CD4-positive, alpha-beta T cell treated with Interleukin-2 at 100 ng/mL for 4 hours (primary cell): ENCODE results near the gene GLRX5.

Experiments
- DNase-seq: peaks from one replicate; pipeline ENCODE4 v3.0.0-alpha.2; 2020; ENCODE audit warnings: low spot score

The GLRX5 gene

DNA sequence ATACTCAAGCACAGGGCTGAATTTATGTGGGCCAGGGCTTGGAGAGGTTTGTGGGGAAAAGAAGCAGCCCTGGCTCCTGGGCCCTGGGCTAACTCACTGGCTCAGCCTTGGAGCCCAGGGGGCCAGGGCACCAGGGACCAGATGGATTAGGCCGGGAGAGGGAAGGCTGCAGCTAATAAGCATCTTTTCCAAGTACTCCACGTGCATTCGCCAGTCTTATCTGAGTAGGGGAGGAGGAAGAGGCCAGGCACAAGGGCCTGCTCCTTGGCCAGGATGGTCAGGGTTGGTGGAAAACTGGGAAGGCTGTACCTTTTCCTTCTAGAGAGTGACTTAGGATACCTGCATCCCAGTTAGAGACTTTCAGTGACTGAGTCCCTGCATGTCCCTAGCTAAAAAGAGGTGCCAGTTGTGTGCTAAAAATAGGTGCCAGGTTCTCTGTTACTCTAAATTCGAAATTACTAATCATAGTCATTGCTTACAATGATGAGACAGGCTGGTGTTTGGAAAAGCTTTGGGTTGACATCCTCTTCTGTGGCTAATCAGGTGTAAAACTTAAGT, 1.3 kb downstream of the GLRX5 start:
- DNase-seq, result no peak

DNA sequence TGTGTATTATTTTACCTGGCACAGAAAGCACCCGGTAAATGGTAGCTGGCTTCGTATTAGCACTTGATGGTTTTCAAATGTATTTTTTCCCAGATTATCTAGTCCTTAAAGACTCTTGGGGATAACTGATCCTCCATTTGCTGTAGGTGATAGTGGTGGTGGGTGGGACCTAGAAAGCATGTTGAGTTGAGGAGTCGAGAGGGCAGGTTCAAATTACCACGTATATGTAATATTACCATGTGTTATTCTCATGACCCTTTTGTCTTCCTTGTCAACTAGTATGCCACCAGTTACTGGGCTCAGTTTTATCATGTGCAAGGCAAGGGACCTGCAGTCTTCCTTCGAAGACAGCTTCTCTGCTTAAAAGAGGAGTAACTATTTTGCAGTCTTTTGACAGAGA, 1.8 kb downstream of the GLRX5 start:
- no peak for DNase-seq

GRCh38 chr14:95537298-95538089, 2.6 kb downstream of the GLRX5 start:
- no peak for DNase-seq

DNA sequence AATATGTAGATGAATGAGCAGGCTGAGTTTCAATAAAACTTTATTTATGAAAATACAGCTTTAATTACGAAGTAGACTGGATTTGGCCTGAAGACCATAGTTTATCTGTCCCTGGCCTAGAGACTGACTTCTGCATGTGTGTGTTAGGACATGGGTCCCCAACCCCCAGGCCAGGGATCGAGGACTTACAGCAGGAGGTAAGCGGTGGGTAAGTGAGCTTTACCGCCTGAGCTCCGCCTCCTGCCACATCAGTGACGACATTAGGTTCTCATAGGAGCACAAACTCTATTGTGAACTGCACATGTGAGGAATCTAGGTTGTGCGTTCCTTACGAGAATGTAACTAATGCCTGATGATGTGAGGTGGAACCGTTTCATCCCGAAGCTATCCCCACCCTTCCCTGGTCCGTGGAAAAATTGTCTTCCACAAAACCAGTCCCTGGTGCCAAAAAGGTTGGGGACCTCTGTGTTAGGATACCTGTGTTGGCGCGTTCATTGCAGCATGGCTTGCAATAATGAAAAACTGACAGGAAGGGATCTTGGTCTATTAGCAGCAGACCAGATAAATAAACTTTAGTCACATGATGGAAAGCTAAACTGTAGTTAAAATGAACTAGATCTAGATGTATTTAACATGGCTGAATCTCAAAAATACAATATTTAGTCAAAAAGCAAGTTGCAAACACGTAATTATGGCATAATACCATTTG, 4.1 kb downstream of the GLRX5 start:
- DNase-seq, result no peak

DNA sequence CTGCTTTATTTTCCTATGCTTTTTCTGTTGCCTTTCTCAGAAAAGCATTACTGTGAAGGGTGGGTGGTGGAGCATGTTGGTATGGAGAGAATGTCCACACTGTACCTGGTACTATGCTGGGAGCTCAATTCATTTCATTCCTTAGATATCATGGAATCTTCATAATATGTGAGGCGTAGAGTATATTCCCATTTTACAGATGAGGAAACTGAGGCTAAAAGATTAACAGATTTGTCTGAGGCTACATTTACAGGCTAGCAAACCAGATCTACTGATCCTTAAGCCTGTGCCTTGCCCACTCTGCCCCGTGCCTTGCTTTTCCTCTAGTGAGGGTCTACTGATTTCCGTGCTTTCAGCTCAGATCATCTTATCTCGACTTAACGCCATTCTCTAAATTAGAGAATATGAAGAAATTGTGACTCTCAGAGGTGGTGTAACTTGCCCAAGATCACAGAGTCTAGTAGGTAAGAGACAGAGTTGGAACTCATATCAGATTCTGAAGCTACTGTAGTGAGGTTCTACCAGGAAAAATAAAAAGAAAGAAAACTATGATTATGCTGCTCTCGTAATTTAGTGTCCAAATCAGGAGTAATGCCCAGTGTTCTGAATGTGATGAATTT, 5.5 kb downstream of the GLRX5 start:
- no peak for DNase-seq

GRCh38 chr14:95541346-95541745, 6.5 kb downstream of the GLRX5 start:
- no peak for DNase-seq

- DNase-seq, result no peak
These were observed 7.4 kb downstream of the GLRX5 start for GRCh38 chr14:95541932-95542930.

DNA sequence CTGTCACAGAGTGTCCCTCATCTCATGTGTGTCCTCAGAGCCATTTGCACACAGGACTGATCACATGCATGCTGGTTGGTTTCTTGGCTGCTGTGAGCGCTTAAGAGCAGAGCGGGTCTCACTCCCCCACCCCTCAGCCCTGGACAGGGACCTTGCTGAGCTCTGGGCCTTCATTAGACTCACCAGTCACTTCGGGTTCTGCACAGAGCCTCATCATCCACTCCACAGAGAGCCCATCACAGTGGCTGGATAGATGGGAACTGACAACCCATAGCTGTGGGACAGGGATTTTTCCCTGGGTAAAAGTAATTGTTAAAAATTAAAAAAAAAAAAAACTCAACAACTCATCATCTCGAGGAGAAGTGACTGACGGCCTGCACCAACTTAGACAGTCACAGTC, 8.2 kb downstream of the GLRX5 start:
- DNase-seq, result no peak

DNA sequence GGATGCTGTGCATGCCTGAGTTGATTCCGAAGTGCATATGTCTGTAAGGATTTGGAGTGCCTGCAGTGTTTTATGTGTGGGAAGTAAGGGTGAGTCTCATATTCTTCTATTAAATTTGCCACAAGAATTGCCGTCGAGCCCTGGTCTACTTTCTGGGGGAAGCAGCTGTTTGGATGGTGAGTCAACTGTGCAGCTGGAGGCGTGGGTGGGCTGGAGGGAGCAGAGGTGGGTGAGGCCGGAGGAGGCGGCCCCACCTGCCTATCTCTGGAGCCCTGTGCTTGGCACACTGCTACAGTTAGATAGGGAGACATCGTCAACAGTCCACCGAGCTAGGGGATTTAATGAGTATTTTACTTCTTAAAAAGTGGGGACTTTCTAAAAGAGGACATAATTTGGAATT, 9.7 kb downstream of the GLRX5 start:
- DNase-seq, result no peak

DNA sequence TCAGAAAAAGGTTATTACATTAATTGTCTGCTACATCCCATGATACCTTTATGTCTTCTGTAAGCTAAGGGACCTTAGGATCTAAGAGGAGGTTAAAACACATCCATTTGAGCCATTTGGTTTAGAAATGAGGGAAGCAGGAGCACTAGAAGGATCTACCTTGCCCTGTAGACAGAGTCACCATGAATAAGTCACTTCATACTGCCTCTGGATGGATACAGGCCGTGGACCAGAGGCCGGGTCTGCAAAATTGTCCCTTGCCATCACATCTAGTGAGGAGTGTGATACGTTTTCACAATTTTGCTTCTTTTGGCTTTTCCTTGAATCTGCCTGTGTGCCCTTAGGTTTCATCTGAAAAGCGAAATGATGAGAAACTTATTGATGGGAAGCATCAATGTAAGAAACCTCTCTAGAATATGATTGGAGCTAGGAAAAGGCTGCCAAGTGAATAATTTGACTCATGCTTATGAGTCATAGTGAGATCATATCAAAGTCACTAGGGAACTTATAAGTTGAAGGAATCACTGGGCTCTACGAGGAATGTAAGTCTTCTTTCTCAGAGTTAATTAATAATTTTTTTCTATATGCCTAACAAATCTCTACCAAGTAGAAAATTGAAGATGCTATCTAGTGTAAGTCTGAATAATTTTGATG, 10.8 kb downstream of the GLRX5 start:
- peak; percentile 7 for DNase-seq

DNA sequence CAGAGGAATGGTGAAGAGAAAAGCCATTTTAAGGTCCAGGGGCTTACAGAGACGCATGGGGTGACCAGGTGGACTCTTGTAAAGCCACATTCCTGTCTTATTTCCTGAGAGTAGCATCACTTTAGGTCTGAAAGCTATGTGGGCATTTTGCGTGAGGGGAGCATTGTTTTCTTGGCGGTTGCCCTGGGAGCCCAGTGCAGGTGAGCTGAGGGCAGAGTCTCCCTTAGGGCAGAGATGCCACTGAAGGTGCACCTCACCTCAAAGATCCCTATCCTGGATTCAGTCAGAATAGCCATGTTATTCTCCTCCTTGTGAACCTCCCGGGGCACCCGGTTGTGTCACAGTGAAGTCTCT, 12.4 kb downstream of the GLRX5 start:
- DNase-seq, result no peak

DNA sequence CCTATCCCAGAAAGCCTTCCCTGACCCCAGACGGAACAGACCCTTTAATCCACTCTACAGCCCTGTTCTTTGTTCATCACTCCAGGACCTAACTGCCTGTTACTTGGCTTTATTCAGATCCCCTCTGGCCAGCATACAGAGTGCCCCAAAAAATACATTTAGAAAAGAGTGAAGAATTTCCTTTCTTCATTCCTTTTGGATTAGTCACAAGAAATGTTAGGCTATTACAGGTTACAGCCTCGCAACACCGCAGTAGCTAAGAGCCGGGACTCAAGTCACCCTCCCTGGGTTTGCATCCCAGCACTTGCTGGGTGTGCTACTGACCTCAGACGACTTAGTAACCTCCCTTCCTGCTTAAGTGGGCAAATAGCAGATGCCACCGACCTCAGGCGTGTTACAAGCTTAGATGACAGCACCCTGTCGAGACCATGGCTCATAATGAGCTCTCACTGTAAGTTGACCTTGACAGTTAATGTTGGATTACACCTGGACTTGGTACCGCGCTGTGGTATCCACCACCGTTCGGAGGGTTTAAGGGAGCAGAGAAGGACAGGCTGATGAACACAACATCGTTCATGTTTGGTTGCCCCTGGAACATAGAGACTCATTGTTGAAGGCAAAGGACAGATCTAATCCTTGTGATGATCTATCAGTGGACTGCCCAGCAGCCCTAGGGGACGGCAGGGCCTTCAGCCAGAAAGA, 12.9 kb downstream of the GLRX5 start:
- DNase-seq, result no peak

- no peak for DNase-seq
These were observed 13.6 kb downstream of the GLRX5 start for GRCh38 chr14:95548328-95548929.

DNA sequence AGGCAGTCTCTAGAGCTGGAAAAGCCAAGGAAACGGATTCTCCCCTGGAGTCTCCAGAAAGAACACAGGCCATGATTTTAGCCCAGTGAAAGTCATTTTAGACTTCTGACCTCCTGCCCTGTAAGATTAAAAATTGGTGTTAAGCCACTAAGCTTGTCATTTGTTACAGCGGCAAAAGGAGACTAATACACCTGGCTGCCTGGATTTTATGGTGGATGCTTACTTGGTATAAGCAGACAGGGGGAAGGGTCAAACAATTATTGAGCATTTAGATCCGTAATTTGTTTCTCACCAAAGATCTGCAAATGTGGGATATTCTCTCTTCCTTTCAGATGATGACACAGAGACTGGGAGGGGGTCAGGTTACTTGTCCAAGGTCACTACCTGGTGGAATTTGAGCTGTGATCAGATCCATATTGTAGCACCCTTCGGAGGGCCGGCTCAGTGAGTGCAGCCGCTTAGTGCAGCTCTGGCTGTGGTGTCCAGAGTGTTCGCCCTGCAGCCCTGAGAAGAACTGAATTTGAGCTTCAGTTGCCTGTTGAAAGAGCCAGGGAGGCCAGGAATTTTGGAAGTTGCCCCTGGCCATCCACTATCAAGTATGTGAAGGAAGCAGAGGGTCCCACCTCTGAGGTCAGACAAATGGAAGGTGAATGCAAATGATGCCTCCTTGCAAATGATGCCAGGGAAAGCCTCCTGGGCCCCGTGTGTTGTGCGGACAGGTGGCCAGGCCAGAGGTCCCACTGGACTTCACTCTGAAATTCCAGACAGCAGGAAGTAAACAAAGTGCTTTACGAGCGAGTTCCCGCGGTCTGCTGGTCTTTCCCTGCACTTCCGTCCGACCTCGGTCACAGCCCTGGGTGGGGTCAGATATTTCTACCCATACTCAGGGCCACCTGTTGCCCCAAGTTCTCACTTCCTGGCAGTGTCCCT, 15.1 kb downstream of the GLRX5 start:
- no peak for DNase-seq

DNA sequence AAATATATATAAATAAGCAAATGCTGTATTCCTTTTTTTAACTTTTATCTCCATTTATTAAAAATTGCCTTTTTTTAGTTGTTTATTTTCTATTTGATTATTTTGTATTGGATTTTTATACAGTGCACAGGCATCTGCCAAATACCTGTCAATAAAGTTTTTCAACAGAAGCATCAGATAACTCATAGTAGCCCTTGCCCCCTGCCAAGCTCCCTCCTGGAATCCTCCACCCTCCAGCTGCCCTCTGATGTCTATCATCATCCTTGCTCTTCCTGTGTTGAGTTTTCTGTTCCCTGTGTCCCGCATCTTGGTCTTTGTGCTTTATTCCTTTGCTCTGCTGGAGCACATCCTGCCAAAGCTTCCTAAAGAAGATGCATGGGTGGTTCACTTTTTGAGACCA, 16.6 kb downstream of the GLRX5 start:
- DNase-seq, result no peak

GRCh38 chr14:95553141-95553540, 18.3 kb downstream of the GLRX5 start:
- no peak for DNase-seq

DNA sequence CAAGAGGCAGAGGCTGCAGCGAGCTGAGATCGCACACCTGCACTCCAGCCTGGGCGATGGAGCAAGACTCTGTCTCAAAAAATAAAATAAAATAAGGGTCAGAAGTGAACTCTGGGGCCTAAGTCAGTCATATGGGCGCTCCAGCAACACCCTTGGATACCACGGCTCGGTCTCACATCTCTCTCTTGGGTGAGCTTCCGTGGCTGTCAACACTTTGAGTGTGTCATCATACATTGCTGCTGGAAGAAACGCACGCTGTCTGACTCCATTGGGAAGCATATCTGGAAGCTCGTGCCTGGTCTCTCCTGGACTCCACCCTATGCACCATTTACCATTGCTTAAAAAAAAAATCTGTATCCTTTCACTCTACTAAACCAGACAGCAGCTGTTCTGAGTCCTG, 20.2 kb downstream of the GLRX5 start:
- DNase-seq, result no peak

DNA sequence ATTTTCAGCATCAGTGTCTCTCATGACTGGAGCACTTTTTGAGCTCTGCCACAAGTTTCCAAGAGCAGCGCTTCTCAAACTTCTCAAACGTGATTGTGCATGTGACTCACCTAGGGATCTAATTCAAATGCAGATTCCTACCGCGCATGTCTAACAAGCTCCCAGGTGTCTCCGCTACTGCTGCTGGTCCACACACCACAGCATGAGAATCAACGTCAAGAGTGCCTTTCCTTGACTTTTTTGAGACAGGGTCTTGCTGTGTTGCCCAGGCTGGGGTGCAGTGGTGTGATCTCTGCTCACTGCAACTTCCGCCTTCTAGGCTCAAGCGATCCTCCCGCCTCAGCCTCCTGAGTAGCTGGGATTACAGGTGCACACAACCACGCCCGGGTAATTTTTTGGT, 22.4 kb downstream of the GLRX5 start:
- DNase-seq, result no peak

- no peak for DNase-seq
These were observed 23.0 kb downstream of the GLRX5 start for GRCh38 chr14:95557832-95558231.
